Immature natural killer cell (primary cell): Measurements from ENCODE around the gene ZNF239. TPM values are rescaled to one million over a fixed set of nuclear protein-coding genes. Genes with fewer than 3 reads are reported as not detected.
"Not testable (repeated sequence)": the region's sequence is repeated elsewhere in the genome, so short reads cannot be mapped to it uniquely, and the experiment has no call there.

Source experiments
- DNase-seq, 3 donors: peaks; one replicate each; pipeline ENCODE4 v3.0.0; 2022; ENCODE audit warnings: mixed read lengths in 1 of 3
- H3K27ac Mint-ChIP-seq, 6 donors: one replicate each; pipeline ENCODE4 v1.8.0; 2020; ENCODE audit warnings: mixed read lengths in 6 of 6, mild to moderate bottlenecking in 5 of 6, inconsistent platforms in 4 of 6, moderate library complexity in 3 of 6
- H3K27me3 Mint-ChIP-seq, 3 donors: one replicate each; pipeline ENCODE4 v1.8.0; 2020 to 2021; ENCODE audit warnings: low read depth in 3 of 3, mild to moderate bottlenecking in 3 of 3, mixed read lengths in 3 of 3, moderate library complexity in 3 of 3, inconsistent platforms in 1 of 3
- H3K36me3 Mint-ChIP-seq, 3 donors: one replicate each; pipeline ENCODE4 v1.8.0; 2020; ENCODE audit warnings: mixed read lengths in 3 of 3, inconsistent platforms in 2 of 3, mild to moderate bottlenecking in 2 of 3
- H3K4me1 Mint-ChIP-seq, 2 donors: one replicate each; pipeline ENCODE4 v1.8.0; 2020; ENCODE audit warnings: inconsistent platforms in 2 of 2, mild to moderate bottlenecking in 2 of 2, mixed read lengths in 2 of 2, moderate library complexity in 1 of 2
- H3K4me3 Mint-ChIP-seq, 5 donors: one replicate each; pipeline ENCODE4 v1.8.0; 2020; ENCODE audit warnings: mild to moderate bottlenecking in 5 of 5, mixed read lengths in 5 of 5, inconsistent platforms in 3 of 5, moderate library complexity in 3 of 5
- H3K9me3 Mint-ChIP-seq, 6 donors: one replicate each; pipeline ENCODE4 v1.8.0; 2020; ENCODE audit warnings: mild to moderate bottlenecking in 6 of 6, mixed read lengths in 6 of 6, inconsistent platforms in 4 of 6, moderate library complexity in 3 of 6
- polyA plus RNA-seq, 3 donors: library from polyadenylated mRNA; unstranded; fragments of 300-500 nt; fragmentation: Illumina TruSeq; gene quantifications; one replicate each; pipeline ENCODE4 v1.2.3, GENCODE V29; 2021

The ZNF239 gene
- polyA plus RNA-seq, 3 donors from 2014 or later = 0.43 to 0.83 TPM; not detected in 1

GRCh38 chr10:43596546-43596945 lies 22.1 kb upstream of the ZNF239 start:
- Mint-ChIP-seq H3K27ac (peak overlapping the region; percentile 55 to 92 (median 87)), H3K27me3 (peaks cover 0 to 2% (median 0%) of the 10 kb centered on the region in 3 donors), H3K4me1 (peaks cover 59 to 64% of the 10 kb centered on the region in 2 donors), H3K9me3 (peaks cover 0 to 6% (median 0%) of the 10 kb centered on the region in 6 donors), H3K4me3 (peak overlapping the region; percentile 78 to 88 (median 84)), H3K36me3 (peaks cover 0 to 4% (median 0%) of the 10 kb centered on the region in 3 donors)
- no peak for DNase-seq

- H3K36me3 Mint-ChIP-seq = peaks cover 0 to 4% (median 0%) of the 10 kb centered on the region in 3 donors
- peak overlapping the region; percentile 55 to 92 (median 87) for H3K27ac Mint-ChIP-seq
- H3K9me3 Mint-ChIP-seq = peaks cover 0 to 9% (median 0%) of the 10 kb centered on the region in 6 donors
- peak overlapping the region; percentile 78 to 88 (median 84) for H3K4me3 Mint-ChIP-seq
- peaks cover 59 to 63% of the 10 kb centered on the region in 2 donors for H3K4me1 Mint-ChIP-seq
- peak; percentile 49 to 53 (median 52) for DNase-seq
- H3K27me3 Mint-ChIP-seq = peaks cover 0 to 2% (median 0%) of the 10 kb centered on the region in 3 donors
These were observed 21.4 kb upstream of the ZNF239 start for GRCh38 chr10:43595739-43596298.

DNA sequence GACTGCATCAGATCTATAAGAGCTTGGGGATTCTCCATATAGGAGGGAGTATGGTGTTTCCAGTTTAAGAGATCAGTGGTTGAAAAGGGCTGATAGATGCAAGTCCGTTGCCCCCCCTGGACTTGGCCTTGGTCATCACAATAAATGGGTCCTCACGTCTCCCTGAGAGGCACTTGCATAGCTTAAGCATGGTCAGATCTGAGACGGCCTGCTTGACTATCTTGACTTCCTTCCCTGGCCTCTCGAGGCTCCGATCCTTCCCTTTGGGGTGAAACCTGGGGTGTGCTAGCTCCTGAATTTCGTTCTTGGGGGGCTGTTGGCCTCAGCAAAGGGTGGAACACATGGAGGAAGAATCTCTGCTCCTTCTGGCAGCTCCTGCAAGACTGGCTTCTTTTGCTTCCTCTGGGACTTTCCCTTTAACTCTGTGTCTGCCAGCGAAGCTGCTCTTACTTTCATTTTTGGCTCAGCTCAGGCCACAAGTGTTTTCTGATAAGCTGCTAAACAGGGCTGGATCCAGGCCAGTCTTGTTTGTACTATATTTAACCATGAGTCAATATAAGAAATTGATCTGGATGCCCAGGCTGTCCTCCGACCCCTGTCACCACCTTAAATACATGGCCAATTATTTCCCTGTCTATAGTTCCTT lies 20.7 kb upstream of the ZNF239 start:
- Mint-ChIP-seq H3K27ac (peak overlapping the region; percentile 55 to 92 (median 87)), H3K4me3 (peak overlapping the region; percentile 78 to 88 (median 84)), H3K4me1 (peaks cover 59 to 60% of the 10 kb centered on the region in 2 donors), H3K27me3 (peaks cover 0 to 2% (median 0%) of the 10 kb centered on the region in 3 donors), H3K9me3 (peaks cover 0 to 9% (median 0%) of the 10 kb centered on the region in 6 donors), H3K36me3 (peaks cover 0 to 4% (median under 1%) of the 10 kb centered on the region in 3 donors)
- peak; percentile 42 to 53 (median 45) for DNase-seq

DNA sequence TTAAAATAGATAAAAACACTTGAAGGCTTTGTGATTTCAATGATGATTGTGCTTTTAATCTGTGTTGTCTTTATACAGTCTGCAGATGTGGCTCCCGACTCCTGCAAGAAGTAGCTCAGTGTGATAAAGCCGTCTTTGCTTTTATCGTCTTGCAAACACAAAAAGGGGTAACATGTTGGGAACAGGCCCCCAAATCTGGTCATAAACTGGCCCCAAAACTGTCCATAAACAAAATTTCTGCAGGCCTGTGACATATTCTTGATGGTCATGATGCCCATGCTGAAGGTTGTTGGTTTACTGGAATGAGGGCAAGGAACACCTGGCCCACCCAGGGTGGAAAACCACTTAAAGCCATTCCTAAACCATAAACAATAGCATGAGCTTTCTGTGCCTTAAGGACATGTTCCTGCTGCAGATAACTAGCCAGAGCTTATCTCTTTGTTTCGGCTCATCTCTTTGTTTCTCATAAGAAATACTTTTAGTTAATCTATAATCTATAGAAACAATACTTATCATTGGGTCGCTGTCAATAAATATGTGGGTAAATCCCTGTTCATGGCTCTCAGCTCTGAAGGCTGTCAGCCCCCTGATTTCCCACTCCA lies 17.0 kb upstream of the ZNF239 start:
- Mint-ChIP-seq H3K4me3 (no peak overlapping the region), H3K27ac (no peak overlapping the region), H3K36me3 (peaks cover 0 to 4% (median 4%) of the 10 kb centered on the region in 3 donors), H3K27me3 (peaks cover 0 to 2% (median 0%) of the 10 kb centered on the region in 3 donors), H3K4me1 (peaks cover 34% of the 10 kb centered on the region in 2 donors), H3K9me3 (peaks cover 0 to 9% (median 0%) of the 10 kb centered on the region in 6 donors)
- DNase-seq = no peak

- H3K4me3 Mint-ChIP-seq = peak overlapping the region in 1 of 5 donors; percentile 3
- H3K9me3 Mint-ChIP-seq, H3K36me3 Mint-ChIP-seq, H3K27me3 Mint-ChIP-seq, DNase-seq: not testable (repeated sequence)
- peaks cover 18 to 23% of the 10 kb centered on the region in 2 donors for H3K4me1 Mint-ChIP-seq
- peak overlapping the region in 5 of 6 donors; percentile 18 to 75 (median 65) for H3K27ac Mint-ChIP-seq
These were observed 12.3 kb upstream of the ZNF239 start for GRCh38 chr10:43586730-43587115.

GRCh38 chr10:43585981-43586729 lies 11.7 kb upstream of the ZNF239 start:
- H3K36me3 Mint-ChIP-seq = peaks cover 0 to 4% (median 0%) of the 10 kb centered on the region in 3 donors
- H3K27me3 Mint-ChIP-seq = no peaks in the 10 kb centered on the region
- no peak overlapping the region for H3K4me3 Mint-ChIP-seq
- H3K9me3 Mint-ChIP-seq = no peaks in the 10 kb centered on the region
- peak overlapping the region in 1 of 6 donors; percentile 75 for H3K27ac Mint-ChIP-seq
- H3K4me1 Mint-ChIP-seq = peaks cover 18 to 23% of the 10 kb centered on the region in 2 donors
- no peak for DNase-seq

GRCh38 chr10:43585046-43585445 lies 10.6 kb upstream of the ZNF239 start:
- H3K4me3 Mint-ChIP-seq = no peak overlapping the region
- no peak for DNase-seq
- peaks cover 0 to 3% (median 0%) of the 10 kb centered on the region in 3 donors for H3K36me3 Mint-ChIP-seq
- H3K27ac Mint-ChIP-seq = no peak overlapping the region
- peaks cover 0 to 2% (median 0%) of the 10 kb centered on the region in 6 donors for H3K9me3 Mint-ChIP-seq
- peaks cover 18 to 23% of the 10 kb centered on the region in 2 donors for H3K4me1 Mint-ChIP-seq
- peaks cover 0 to 3% (median 0%) of the 10 kb centered on the region in 3 donors for H3K27me3 Mint-ChIP-seq

DNA sequence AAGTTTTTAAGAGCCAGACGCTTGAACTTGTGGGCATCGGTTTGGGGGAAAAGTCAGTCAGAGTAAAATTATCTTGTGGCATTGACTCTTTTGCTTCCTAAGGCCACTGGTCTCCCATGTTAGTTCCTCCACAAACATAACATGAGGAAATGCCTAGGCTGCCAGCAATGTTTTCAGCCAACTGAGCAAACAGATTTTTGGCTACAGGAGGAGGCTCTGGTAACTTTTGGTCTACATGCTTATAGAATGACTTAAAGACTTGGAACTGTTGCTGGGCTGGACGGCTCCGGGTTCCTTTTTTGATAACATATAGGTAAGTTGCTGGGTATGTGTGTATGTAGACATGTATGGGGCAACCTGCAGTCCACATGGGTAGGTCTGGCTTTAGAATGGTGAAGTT lies 9.6 kb upstream of the ZNF239 start:
- DNase-seq = no peak
- H3K27ac Mint-ChIP-seq = no peak overlapping the region
- H3K9me3 Mint-ChIP-seq = peaks cover 0 to 2% (median 0%) of the 10 kb centered on the region in 6 donors
- peaks cover 18 to 23% of the 10 kb centered on the region in 2 donors for H3K4me1 Mint-ChIP-seq
- H3K4me3 Mint-ChIP-seq = no peak overlapping the region
- no peaks in the 10 kb centered on the region for H3K36me3 Mint-ChIP-seq
- H3K27me3 Mint-ChIP-seq = peaks cover 0 to 3% (median 0%) of the 10 kb centered on the region in 3 donors

GRCh38 chr10:43576580-43576979 lies 2.2 kb upstream of the ZNF239 start:
- Mint-ChIP-seq H3K4me1 (peaks cover 48 to 61% of the 10 kb centered on the region in 2 donors), H3K4me3 (peak overlapping the region; percentile 61 to 91 (median 87)), H3K9me3 (peaks cover 0 to 5% (median 3%) of the 10 kb centered on the region in 6 donors), H3K27ac (peak overlapping the region; percentile 71 to 98 (median 87)), H3K36me3 (peaks cover 3 to 4% (median 4%) of the 10 kb centered on the region in 3 donors), H3K27me3 (peaks cover 12 to 14% (median 13%) of the 10 kb centered on the region in 3 donors)
- DNase-seq = no peak

GRCh38 chr10:43576062-43576461 lies 1.6 kb upstream of the ZNF239 start:
- DNase-seq = peak; percentile 39 to 44 (median 41)
- H3K4me1 Mint-ChIP-seq = peaks cover 53 to 65% of the 10 kb centered on the region in 2 donors
- peaks cover 12 to 14% (median 13%) of the 10 kb centered on the region in 3 donors for H3K27me3 Mint-ChIP-seq
- peak overlapping the region; percentile 87 to 91 (median 89) for H3K4me3 Mint-ChIP-seq
- peaks cover 3 to 4% (median 4%) of the 10 kb centered on the region in 3 donors for H3K36me3 Mint-ChIP-seq
- peak overlapping the region; percentile 91 to 98 (median 97) for H3K27ac Mint-ChIP-seq
- peaks cover 0 to 5% (median 3%) of the 10 kb centered on the region in 6 donors for H3K9me3 Mint-ChIP-seq

GRCh38 chr10:43574906-43575305 lies 490 bp upstream of the ZNF239 start:
- H3K27me3 Mint-ChIP-seq = peaks cover 11 to 13% (median 12%) of the 10 kb centered on the region in 3 donors
- H3K4me1 Mint-ChIP-seq = peaks cover 58 to 75% of the 10 kb centered on the region in 2 donors
- peaks cover 0 to 5% (median 2%) of the 10 kb centered on the region in 6 donors for H3K9me3 Mint-ChIP-seq
- peaks cover 3 to 9% (median 4%) of the 10 kb centered on the region in 3 donors for H3K36me3 Mint-ChIP-seq
- DNase-seq = peak in 1 of 3 donors; percentile 19
- H3K27ac Mint-ChIP-seq = peak overlapping the region; percentile 91 to 98 (median 97)
- H3K4me3 Mint-ChIP-seq = peak overlapping the region; percentile 87 to 91 (median 89)

GRCh38 chr10:43573250-43574000 lies 991 bp downstream of the ZNF239 start:
- peaks cover 3 to 9% (median 4%) of the 10 kb centered on the region in 3 donors for H3K36me3 Mint-ChIP-seq
- peak overlapping the region; percentile 36 to 64 (median 57) for H3K4me3 Mint-ChIP-seq
- peaks cover 58 to 75% of the 10 kb centered on the region in 2 donors for H3K4me1 Mint-ChIP-seq
- H3K27ac Mint-ChIP-seq = peak overlapping the region; percentile 83 to 97 (median 90)
- peak in 1 of 3 donors; percentile 11 for DNase-seq
- peaks cover 0 to 5% (median 2%) of the 10 kb centered on the region in 6 donors for H3K9me3 Mint-ChIP-seq
- peaks cover 11 to 13% (median 12%) of the 10 kb centered on the region in 3 donors for H3K27me3 Mint-ChIP-seq
